IPS-NIHi11 (cell line): ENCODE results near the gene GPBP1L1.
"Not testable (repeated sequence)": the region's sequence is repeated elsewhere in the genome, so short reads cannot be mapped to it uniquely, and the experiment has no call there.

Experiments used
- DNase-seq: peaks from one replicate; pipeline ENCODE4 v3.0.0; 2012; ENCODE audit warnings: mixed read lengths, low spot score

The GPBP1L1 gene

DNA sequence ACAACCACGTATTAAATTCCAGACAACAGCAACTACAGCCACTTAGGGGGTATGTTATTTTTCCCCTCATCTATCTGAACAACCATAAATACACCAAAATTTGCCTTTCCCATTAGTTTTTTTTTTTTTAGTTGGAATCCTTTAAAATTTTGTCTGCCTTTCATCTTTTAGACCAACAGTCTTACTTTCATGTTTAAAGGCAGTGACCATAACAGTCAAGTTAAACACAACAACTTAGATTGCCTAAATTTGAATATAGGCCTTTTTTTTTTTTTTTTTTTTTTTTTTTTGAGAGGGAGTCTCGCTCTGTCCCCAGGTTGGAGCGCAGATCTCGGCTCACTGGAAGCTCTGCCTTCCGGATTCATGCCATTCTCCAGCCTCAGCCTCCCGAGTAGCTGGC, 3.4 kb downstream of the GPBP1L1 start:
- DNase-seq = no peak

DNA sequence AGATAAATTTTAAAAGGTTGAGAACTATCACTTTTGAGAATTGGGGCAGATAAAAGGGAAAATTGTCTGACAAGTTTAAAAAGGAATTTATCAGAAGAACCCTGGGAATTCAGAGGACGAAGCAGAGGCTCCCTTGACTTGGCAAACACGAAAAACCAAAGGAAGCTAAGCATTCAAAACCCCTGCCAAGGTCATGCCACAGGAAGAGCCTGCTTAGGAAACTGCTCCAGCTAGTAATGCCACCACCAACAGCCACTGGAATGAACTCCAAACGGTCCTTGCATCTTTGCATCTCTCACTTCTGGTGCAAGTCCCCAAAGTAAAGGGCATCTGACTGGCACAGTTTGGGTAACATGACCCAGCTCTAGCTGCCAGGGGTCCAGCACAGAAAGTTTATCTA, 7.2 kb downstream of the GPBP1L1 start:
- DNase-seq = no peak

DNA sequence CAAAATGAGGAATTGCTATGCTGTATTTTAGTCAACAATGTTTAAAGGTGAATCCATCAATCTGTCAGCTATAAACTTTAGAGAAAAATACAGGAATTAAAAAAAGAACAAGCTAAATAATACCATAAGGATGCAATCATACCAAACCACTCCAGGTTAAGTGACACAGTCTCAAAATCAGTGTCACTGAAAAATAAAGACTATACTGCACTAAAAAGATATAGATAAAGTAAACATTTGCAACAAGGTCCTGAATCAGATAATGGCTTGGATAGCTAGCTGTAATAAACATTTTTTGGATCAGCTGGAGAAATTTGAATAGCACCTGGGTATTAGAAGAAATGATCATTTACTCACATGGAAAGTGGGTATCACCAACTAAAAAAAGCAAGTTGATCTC, 7.8 kb downstream of the GPBP1L1 start:
- no peak for DNase-seq

DNA sequence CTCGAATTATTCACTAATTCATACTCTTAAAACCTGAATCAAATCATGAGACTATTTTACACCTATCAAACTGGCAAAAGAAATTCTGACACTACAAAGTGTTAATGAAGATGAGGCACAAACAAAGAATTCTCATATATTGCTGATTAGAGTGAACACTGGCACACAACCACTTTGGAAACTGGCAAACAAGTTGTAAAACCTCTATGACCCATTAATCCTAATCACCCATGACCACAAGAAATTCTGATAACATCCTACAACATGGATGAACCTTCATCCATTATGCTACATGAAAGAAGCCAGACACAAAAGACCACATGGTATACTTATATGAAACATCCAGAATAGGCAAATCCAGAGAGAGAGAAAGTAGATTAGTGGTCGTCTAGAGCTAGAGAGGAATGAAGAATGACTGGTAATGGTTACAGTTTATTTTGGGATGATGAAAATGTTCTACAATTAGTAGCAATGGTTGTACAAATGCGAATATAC, 8.5 kb downstream of the GPBP1L1 start:
- no peak for DNase-seq

DNA sequence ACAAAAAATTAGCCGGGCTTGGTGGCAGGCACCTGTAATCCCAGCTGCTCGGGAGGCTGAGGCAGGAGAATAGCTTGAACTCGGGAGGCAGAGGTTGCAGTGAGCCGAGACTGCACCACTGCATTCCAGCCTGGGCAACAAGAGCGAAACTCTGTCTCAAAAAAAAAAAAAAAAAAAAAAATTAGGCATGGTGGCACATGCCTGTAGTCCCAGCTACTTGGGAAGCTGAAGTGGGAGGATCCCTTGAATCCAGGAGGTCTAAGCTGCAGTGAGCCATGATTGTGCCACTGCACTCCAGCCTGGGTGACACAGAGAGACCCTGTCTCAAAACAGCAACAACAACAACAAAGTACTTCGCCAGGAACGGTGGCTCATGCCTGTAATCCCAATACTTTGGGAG, 9.8 kb downstream of the GPBP1L1 start:
- DNase-seq = not testable (repeated sequence)

DNA sequence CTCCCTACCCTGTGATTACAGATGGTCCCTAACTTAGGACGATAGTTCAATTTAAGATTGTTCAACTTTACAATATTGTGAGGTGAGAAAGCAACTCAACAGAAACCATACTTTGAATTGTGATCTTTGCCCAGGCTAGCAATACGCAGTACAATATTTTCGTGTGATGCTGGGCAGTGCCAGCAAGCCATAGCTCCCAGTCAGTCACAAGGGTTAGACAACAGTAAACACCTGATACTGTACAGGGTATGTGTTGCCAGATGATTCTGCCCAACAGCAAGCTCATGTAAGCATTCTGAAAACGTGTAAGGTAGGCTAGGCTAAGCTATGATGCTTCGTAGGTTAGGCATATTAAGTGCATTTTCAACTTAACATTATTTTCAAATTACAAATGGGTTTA, 11.9 kb downstream of the GPBP1L1 start:
- no peak for DNase-seq

DNA sequence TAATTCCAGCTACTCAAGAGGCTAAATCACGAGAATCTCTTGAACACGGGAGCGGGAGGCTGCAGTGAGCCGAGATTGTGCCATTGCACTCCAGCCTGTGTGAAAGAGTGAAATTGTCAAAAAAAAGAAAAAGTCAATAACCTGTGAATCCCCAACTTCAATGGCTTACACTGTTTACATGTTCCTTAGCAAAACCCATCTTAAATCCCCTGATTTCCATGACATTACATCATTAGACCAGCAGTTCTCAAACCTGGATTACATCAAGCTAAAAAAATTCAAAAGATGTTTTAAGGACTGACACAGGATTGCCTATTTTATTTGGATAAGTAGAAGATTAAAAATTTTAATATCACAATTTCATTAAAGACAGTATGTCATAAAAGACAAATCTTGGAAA, 12.4 kb downstream of the GPBP1L1 start:
- DNase-seq = no peak

DNA sequence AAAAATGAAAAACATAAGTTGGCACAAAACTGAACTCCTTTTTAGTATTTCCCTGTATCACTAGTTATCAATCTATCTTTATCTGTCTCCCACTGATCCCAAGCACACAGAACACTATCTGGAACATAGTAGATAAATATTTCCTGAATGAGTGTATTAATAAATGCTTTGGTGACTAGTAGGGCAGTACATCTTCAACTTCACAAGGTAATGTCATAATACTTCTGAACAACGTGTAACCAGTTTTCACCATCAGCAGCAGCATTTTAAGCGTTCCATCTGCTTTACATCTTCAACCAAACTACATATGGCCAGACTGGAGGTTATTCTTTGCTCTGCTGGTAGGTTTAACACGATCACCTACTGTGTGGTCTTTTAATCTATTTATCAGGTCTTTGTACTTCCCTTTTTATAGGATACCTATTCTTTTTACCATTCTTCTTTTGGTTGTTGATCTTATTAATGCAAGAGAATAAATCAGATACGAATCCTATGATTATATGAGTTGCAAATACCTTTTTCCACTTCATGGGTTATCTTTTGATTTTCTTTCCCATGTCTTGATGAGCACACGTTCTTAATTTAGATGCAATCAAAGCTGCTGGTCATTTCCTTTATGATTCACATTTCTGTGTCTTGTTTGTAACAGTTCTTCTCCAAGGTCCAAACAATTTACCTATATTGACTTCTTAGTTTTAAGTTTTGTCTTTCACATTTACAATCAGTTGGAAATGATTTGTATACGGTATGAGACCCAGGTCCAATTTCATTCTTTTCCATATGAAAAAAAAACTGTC, 16.3 kb downstream of the GPBP1L1 start:
- DNase-seq = no peak

DNA sequence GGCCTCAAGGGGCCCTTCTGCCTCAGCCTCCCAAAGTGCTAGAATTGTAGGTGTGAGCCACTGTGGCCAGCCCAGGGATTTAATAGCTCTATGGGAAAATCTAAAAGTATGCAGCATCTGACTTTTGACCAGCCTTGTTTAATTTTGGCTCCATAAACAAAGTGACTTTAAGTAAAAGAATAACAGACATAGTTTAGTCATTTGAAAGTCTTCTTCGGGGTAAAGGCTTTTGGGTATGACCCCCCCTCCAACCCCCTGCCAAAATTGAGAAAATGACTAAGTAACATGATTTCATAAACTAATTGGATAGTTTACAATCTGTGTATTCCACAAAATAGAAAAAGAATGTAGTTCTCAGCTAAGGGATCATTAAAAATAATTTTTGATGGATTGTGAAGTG, 17.0 kb downstream of the GPBP1L1 start:
- DNase-seq = no peak

DNA sequence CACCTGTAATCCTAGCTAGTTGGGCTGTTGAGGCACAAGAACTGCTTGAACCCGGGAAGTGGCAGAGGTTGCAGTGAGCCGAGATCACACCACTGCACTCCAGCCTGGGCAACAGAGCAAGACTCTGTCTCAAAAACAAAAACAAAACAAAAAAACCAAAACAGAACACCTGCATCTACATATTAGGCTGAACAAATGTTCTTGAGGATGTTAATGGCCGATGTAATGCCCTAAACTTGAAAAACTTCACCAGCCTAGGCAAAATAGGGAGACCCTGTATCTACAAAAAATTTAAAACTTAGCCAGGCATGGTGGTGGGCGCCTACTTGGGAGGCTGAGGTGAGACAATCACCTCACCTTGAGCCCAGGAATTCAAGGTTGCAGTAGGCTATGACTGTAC, 17.8 kb downstream of the GPBP1L1 start:
- DNase-seq = no peak

DNA sequence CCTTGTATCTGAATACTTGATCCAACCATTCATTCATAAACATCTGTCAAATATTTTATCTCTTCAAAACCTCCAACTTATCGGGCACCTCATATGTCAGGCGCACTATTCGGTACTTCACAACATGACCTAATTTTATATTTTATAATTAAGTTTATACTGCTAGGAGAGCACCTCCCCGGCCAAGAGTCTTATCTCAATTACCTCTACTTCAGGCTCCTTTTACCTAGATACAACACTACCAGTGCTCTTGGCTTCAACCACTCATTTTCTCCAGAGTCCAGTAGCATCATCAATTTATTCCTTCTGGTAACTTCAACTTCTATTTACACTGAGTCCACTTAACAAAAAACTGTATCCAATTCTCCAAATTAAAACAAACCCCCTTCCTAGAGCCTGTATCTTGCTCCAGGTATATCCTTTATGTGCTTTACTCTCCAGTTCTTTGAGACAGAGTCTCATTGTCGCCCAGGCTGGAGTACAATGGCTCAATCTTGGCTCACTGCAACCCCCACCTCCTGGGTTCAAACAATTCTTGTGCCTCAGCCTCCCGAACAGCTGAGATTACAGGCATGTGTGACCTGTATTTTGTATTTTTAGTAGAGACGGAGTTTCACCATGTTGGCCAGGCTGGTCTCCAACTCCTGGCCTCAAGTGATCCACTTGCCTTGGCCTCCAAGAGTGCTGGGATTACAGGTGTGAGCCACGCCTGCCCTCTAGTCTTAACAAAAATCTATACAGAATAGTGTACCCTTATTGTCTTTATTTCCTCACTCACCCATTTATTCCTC, 18.8 kb downstream of the GPBP1L1 start:
- no peak for DNase-seq

DNA sequence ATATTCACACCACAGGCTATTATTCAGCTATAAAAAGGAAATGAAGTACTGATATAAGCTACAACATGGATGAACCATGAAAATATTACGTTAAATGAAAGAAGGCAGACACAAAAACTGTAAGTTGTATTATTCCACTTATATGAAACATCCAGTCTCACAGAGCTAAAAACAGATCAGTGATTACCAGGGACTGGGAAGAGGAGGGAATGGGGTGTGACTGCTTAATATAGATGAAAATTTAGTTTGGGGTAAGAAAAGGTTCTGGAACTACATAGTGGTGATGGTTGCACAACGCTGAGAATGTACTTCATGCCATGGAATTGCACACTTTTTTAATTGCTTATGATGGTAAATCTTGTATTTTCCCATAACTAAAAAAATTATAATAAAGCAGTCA, 19.5 kb downstream of the GPBP1L1 start:
- DNase-seq = no peak

DNA sequence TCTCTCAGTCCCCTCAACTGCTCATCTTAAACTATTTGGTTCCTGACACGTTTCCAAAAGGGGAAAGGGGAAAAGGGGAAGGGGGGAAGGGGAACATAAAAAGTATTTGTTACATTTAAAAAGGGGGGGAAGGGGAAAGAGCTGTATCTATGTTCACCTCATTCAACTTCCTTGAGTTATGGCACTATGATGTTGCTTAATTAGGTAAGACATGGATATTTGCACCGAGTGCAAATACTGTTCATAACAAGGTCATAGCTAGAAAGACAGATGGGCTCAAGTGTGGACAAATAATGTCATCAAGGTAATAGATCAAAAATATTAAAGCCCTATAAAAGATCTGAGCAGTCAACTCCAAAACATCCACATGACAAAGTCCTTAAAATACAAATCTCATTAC, 26.0 kb downstream of the GPBP1L1 start:
- no peak for DNase-seq

DNA sequence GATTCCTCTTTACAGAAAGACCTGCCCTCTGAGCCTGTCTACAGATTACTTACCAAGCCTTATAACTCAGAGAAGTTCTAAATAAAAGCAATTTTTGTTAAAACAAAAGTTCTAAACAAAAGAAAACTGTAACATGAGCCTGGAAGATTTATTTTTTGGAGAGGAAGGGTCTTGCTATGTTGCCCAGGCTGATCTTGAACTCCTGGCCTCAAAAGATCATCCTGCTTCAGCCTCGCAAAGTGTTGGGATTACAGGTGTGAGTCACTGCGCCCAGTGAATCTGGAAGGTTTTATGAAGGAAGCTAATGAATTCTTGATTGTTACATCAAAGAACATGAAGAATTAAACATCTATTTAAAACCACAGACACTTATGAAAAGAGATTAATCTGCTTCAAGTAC, 27.1 kb downstream of the GPBP1L1 start:
- DNase-seq = no peak

DNA sequence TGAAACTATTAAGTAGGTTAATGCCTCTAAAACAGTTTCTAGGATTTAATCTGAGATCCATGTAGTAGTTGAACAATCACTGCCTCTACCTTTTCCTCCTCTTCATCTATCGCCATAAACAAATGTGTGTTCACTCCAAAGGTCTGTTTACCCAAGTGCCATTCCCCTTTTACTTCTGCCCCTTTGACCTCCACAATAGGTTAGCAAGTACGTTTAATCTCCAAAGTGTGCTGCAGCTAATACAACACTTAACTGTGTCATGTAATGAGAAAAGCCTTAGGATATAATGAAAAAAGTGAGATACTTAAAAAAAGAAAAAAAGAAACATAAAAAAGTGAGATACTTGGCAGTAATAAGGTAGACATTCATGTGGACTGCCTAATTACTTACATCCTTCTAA, 28.2 kb downstream of the GPBP1L1 start:
- DNase-seq = no peak

DNA sequence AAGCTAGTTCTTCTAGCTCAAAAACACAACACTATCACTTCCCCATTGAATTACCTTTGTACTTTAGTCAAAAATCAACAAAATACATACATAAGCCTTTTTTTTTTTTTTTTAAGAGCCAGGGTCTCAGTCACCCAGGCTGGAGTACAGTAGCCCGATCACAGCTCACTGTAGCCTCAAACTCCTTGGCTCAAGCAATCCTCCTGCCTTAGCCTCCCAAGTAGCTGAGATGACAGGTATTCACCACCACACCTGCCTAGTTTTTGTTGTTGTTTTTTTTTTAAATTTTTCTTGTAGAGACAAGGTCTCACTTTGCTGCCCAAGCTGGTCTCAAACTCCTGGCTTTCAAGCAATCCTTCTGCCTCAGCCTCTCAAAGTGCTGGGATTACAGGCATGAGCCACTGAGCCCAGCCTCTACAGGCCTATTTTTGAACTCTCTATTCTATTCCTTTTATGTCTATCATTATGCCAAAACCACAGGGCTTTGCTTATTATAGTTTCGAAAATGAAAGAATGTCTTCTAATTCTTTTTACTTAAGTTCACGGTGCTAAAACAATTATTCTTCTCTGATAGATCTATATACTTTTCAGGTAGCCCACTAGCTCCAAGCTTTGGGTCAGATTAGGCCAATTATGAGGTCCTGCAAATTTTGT, 29.6 kb downstream of the GPBP1L1 start:
- no peak for DNase-seq

DNA sequence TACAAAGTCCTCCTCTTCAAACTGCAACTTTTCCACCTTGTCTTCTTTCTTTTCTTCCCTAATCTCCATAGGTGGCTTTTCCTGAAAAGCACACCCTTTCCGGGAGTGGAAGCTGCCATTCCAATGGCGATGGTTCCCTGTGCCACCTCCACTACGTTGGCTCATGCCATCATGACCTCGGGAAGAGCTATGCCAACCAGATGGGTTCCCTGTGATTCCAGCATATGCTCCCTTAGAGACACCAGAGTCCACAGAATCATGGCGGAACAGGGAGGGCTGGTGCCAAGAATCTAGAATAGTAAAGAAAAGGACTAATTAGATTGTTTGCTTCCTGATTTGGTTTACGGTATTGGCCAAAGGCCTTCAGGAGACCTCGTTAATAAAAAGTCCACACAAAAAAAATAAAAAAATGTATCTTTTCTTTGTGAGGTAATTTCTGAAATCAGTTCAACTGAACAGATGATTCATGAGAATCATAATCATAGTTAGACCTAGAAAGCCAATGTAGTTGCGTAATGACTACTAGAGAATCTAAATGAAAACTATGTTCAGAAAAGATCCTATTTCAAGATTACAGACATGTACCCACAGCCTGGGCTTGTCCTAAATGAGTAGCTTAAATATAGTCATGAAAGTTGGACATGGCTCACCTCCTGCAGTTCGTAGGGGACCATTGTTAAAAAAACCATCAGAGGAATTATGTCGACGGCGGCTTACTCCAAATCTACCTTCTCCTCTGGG, 31.6 kb downstream of the GPBP1L1 start:
- DNase-seq = no peak

DNA sequence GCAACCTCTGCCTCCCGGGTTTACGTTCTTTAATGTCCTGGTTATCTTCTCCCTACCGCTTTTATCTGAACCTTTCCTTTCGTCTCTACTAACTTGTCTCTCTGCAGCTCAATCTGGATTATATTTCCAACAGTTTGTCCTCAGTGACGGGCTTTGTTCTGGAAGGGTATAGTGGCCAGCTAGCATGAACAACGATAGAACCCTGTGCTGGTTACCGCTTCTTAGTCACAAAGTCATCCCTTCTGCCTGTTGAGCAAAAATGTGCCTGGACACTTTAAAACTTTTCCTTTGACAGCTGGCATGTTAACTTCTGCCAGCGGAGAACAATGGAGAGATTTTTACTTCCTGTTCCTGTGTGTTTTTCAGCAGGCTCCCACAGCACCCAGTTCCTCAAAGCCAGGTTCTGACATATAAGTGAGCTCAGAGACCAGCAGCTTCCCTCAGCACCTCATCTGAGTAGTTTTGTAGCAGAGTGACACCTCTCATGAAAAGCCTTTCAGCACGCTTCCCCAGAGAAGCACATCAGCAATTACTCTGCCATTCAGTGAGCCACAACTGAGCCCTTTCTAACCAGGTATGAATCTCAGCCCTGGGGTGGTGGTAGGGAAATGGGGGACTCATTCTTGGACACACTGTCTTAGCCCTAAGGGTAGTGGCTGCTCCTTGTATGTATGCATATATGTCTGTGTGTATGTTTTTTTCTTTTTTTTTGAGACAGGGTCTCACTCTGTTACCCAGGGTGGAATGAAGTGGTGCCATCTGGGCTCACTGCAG, 38.9 kb downstream of the GPBP1L1 start:
- DNase-seq = no peak

DNA sequence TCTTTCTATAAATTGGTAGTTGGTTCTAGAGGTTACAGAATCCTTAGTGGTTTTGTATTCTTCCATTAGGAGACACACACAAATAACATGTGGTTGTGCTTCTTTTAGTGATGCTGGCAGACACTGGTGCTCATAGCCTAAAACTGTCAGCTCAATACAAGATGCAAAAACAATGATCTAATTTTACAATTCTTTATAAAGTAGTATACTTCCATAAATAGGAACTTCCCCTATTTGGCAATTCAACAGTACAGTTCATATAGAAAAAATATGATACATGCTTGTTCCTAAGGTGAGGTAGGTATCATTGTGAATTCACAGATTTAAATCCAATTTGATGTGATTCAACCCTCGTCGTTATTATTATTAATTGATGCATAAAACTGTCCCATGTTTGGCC, 41.7 kb downstream of the GPBP1L1 start:
- DNase-seq = no peak

DNA sequence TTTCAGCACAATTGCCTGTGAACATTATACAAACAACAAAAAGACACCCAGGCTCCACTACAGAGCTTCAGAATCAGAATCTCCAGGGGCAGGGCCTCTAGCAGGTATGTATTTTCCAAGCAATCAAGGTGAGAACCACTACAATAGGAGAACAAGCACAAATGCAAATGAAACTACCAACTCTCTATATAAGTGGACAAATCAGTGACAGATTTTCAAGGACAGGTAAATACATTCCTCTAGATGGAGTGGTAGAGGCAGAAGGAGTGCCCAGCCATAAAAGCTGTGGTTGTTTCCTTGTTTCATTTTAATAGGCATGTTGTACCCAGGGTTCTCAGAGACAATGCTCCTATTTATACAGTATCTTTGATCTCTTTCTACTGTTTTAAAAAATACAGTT, 42.4 kb downstream of the GPBP1L1 start:
- peak; percentile 17 for DNase-seq

DNA sequence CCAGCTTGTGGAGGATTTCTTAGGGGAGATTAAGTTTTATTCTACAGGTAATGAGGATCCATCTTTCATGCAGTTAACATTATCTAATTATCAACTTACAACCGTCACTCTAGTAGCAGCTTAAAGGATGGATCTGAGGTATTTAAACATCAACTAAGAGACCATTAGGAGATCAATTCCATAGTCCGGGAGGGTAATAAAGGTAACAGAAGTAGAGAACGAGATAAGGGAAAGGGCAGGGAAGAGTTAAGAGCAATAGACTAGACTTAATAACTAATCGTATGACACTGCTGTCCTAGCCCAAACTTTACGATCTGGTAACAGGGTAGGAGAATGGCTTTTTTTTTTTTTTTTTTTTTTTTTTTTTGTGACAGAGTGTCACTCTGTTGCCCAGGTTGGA, 43.0 kb downstream of the GPBP1L1 start:
- DNase-seq = no peak
